ENCODE measurements around the gene CXCL8. TPM values are rescaled to one million over a fixed set of nuclear protein-coding genes. Genes with fewer than 3 reads are reported as not detected.

CXCL8 gene
- total RNA-seq, 2 donors from 2014 or later: 0.89 to 4.7 TPM

GRCh38 chr4:73698217-73698616 is 42.2 kb upstream of the CXCL8 start:
- Histone ChIP-seq H3K4me3 (no peak overlapping the region), H3K4me1 (no peaks in the 10 kb centered on the region), H3K9ac (ENCODE audit: low read depth in 2 of 2, low read length in 2 of 2) (no peak overlapping the region), H3K27me3 (no peaks in the 10 kb centered on the region), H3K27ac (no peak overlapping the region), H3K36me3 (no peaks in the 10 kb centered on the region), H3K9me3 (no peaks in the 10 kb centered on the region)
- intact Hi-C loops (cut with DNase I): no loop called here
- TF ChIP-seq, protein P1, sequence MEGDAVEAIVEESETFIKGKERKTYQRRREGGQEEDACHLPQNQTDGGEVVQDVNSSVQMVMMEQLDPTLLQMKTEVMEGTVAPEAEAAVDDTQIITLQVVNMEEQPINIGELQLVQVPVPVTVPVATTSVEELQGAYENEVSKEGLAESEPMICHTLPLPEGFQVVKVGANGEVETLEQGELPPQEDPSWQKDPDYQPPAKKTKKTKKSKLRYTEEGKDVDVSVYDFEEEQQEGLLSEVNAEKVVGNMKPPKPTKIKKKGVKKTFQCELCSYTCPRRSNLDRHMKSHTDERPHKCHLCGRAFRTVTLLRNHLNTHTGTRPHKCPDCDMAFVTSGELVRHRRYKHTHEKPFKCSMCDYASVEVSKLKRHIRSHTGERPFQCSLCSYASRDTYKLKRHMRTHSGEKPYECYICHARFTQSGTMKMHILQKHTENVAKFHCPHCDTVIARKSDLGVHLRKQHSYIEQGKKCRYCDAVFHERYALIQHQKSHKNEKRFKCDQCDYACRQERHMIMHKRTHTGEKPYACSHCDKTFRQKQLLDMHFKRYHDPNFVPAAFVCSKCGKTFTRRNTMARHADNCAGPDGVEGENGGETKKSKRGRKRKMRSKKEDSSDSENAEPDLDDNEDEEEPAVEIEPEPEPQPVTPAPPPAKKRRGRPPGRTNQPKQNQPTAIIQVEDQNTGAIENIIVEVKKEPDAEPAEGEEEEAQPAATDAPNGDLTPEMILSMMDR (IDR thresholded peaks at IDR 0.05): no peak
- no peak for DNase-seq

GRCh38 chr4:73701116-73701515 is 39.3 kb upstream of the CXCL8 start:
- Histone ChIP-seq H3K36me3 (no peaks in the 10 kb centered on the region), H3K9ac (ENCODE audit: low read depth in 2 of 2, low read length in 2 of 2) (no peak overlapping the region), H3K27me3 (no peaks in the 10 kb centered on the region), H3K4me1 (no peaks in the 10 kb centered on the region), H3K9me3 (no peaks in the 10 kb centered on the region), H3K27ac (no peak overlapping the region), H3K4me3 (no peak overlapping the region)
- TF ChIP-seq, protein P1 (IDR thresholded peaks at IDR 0.05): no peak
- intact Hi-C loops (cut with DNase I): no loop called here
- DNase-seq: no peak

DNA sequence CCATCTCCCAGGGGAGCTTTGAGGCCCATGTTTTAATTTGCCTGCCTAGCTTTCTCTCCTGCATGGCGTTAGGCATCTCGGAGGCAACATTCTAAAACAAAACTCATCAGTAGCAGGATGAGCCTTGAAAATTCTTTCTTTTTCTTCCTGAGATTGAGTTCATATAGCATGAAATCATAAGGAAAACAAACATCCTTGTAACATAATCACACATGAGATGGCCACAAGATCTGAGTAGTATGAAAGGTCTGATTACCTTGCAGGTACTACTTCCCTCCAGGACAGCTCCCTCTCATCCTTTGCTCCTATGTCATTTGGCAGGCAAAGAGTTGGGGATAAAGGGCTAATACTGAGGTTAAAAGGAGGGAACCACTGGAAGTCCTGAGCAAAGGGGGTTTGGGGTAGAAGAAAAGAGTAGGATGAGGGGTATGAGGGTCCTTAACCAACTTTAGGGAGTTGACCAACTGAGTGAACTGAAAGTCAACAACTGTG is 37.5 kb upstream of the CXCL8 start:
- Histone ChIP-seq H3K27ac (no peak overlapping the region), H3K4me3 (no peak overlapping the region), H3K9me3 (no peaks in the 10 kb centered on the region), H3K27me3 (no peaks in the 10 kb centered on the region), H3K36me3 (no peaks in the 10 kb centered on the region), H3K9ac (ENCODE audit: low read depth in 2 of 2, low read length in 2 of 2) (no peak overlapping the region), H3K4me1 (no peaks in the 10 kb centered on the region)
- DNase-seq: no peak
- TF ChIP-seq, protein P1 (IDR thresholded peaks at IDR 0.05): no peak
- intact Hi-C loops (cut with DNase I): no loop called here

DNA sequence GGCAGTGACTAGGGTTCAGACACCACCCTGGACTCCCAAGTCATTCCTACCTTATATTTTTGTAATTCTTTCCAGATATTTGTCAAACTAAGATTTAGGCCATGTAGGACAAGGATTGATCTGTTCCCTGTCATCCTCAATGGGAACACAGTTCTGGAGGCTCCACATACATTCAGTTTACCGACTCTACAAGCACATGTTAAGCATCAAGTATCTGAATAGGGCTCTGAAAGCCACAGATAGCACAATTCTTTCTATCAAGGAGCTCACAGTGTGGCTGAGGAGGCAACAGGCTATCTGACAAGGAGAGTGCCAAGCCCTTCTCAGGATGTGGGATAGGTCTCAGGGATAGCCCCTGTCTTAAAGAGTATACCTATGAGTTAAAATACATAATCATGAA is 37.0 kb upstream of the CXCL8 start:
- Histone ChIP-seq H3K4me3 (no peak overlapping the region), H3K9ac (ENCODE audit: low read depth in 2 of 2, low read length in 2 of 2) (no peak overlapping the region), H3K4me1 (no peaks in the 10 kb centered on the region), H3K9me3 (no peaks in the 10 kb centered on the region), H3K36me3 (no peaks in the 10 kb centered on the region), H3K27me3 (no peaks in the 10 kb centered on the region), H3K27ac (no peak overlapping the region)
- DNase-seq: no peak
- TF ChIP-seq, protein P1 (IDR thresholded peaks at IDR 0.05): no peak
- intact Hi-C loops (cut with DNase I): no loop called here

DNA sequence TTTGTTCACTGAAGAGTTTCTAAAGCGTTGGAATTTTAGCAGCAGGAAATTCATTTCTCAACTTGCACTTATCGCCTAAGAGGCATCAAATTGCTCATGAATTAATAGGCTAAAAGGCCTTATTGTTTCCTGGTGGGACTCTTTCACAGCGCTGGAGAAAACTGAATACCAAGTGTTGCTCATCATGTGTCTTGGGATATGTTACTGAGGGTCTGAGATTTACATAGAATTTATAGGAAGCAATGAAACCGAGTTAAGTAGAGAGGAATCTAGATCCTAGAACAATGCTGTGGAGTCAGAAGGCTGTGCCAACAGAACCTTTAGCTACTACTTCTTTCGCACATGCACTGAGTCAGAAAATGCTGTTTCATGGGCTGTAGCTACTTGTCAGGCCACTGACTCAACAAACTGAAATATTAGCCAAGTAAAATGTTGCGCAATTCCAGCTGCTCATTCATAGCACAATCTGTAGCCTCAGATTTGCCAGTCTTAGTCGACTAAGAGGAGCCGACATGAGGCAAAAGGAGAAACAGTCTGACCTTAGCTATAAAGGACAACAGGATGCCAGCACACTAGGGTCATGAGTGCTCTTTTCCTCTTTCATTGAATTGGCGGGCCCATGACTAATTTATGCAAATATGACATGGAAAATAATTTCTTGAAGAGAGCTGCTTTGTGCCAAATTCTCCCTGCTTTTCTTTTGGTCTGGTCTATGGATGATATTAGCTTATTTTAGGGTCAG is 35.9 kb upstream of the CXCL8 start:
- Histone ChIP-seq H3K4me1 (no peaks in the 10 kb centered on the region), H3K4me3 (no peak overlapping the region), H3K27ac (no peak overlapping the region), H3K27me3 (no peaks in the 10 kb centered on the region), H3K9ac (ENCODE audit: low read depth in 2 of 2, low read length in 2 of 2) (no peak overlapping the region), H3K36me3 (no peaks in the 10 kb centered on the region), H3K9me3 (no peaks in the 10 kb centered on the region)
- intact Hi-C loops (cut with DNase I): no loop called here
- TF ChIP-seq, protein P1 (IDR thresholded peaks at IDR 0.05): no peak
- peak; percentile 46 for DNase-seq

Measured in colonic mucosa (tissue), 4 donors.